IPS-18c (cell line): Measurements from ENCODE around the gene ACSF2.
"Not testable (repeated sequence)": the region's sequence is repeated elsewhere in the genome, so short reads cannot be mapped to it uniquely, and the experiment has no call there.

Experiments
- H3K4me3 ChIP-seq: 2 replicates; pipeline ENCODE4 v1.7.0; 2013; ENCODE audit warnings: low read depth, mild to moderate bottlenecking, low read length, moderate library complexity; ENCODE audit not compliant: insufficient read depth
- H3K9me3 ChIP-seq: one replicate; pipeline ENCODE4 v1.6.1; 2013; ENCODE audit warnings: mild to moderate bottlenecking, low read length, moderate library complexity; ENCODE audit not compliant: control insufficient read depth, insufficient read depth

Gene ACSF2

GRCh38 chr17:50468304-50469207, 42.5 kb downstream of the ACSF2 start, which contains the start of gene CHAD:
Gene CHAD, minus strand, starts transcription at chr17:50468880. Its CDS starts 67 bp downstream, at chr17:50468813.
- H3K4me3 ChIP-seq: peak within 1 kb of the TSS; percentile 43
- H3K9me3 ChIP-seq: no peaks in the 10 kb centered on the region

- Histone ChIP-seq H3K9me3 (no peaks in the 10 kb centered on the region), H3K4me3 (peak overlapping the region; percentile 43)
Measured at GRCh38 chr17:50469208-50469605, 43.2 kb downstream of the ACSF2 start.

- Histone ChIP-seq H3K9me3 (no peaks in the 10 kb centered on the region), H3K4me3 (no peak overlapping the region)
Measured at GRCh38 chr17:50469671-50470305, 43.8 kb downstream of the ACSF2 start.

GRCh38 chr17:50470426-50470825, 44.4 kb downstream of the ACSF2 start:
- Histone ChIP-seq H3K4me3 (no peak overlapping the region), H3K9me3 (no peaks in the 10 kb centered on the region)

- Histone ChIP-seq H3K9me3 (no peaks in the 10 kb centered on the region), H3K4me3 (no peak overlapping the region)
Measured at GRCh38 chr17:50471009-50471905, 45.2 kb downstream of the ACSF2 start.

- H3K9me3 ChIP-seq: no peaks in the 10 kb centered on the region
- no peak overlapping the region for H3K4me3 ChIP-seq
Measured at GRCh38 chr17:50472286-50472685, 46.3 kb downstream of the ACSF2 start.

- H3K4me3 ChIP-seq, H3K9me3 ChIP-seq: not testable (repeated sequence)
Measured at GRCh38 chr17:50472761-50473161, 46.7 kb downstream of the ACSF2 start.

GRCh38 chr17:50473901-50474300, 47.9 kb downstream of the ACSF2 start:
- H3K4me3 ChIP-seq: no peak overlapping the region
- H3K9me3 ChIP-seq: no peaks in the 10 kb centered on the region

- Histone ChIP-seq H3K9me3 (no peaks in the 10 kb centered on the region), H3K4me3 (no peak overlapping the region)
Measured at GRCh38 chr17:50474523-50474922, 48.5 kb downstream of the ACSF2 start.

GRCh38 chr17:50475362-50475761, 49.3 kb downstream of the ACSF2 start:
- Histone ChIP-seq H3K4me3 (no peak overlapping the region), H3K9me3 (no peaks in the 10 kb centered on the region)

GRCh38 chr17:50475775-50476544, 49.9 kb downstream of the ACSF2 start:
- H3K9me3 ChIP-seq, H3K4me3 ChIP-seq: not testable (repeated sequence)

GRCh38 chr17:50476545-50477315, 50.7 kb downstream of the ACSF2 start:
- H3K9me3 ChIP-seq: no peaks in the 10 kb centered on the region
- no peak overlapping the region for H3K4me3 ChIP-seq

- Histone ChIP-seq H3K4me3 (peak overlapping the region; percentile 56), H3K9me3 (no peaks in the 10 kb centered on the region)
Measured at GRCh38 chr17:50477976-50478375, 52.0 kb downstream of the ACSF2 start.

GRCh38 chr17:50478391-50479381, 52.7 kb downstream of the ACSF2 start, which contains the start of gene RSAD1:
Gene RSAD1, plus strand, starts transcription at chr17:50478860. Its CDS starts 25 bp downstream, at chr17:50478885.
- H3K4me3 ChIP-seq: peak within 1 kb of the TSS; percentile 56
- no peaks in the 10 kb centered on the region for H3K9me3 ChIP-seq

GRCh38 chr17:50479522-50480141, 53.6 kb downstream of the ACSF2 start:
- Histone ChIP-seq H3K4me3 (peak overlapping the region; percentile 56), H3K9me3 (no peaks in the 10 kb centered on the region)
